GM18505 (cell line): Measurements from ENCODE around the gene GPR176.

Source experiments
- ATAC-seq: cut with Tn5 transposase; IDR thresholded peaks from one replicate; pipeline ENCODE4 v1.9.1; 2021; ENCODE audit not compliant: unreplicated experiment
- POLR2A ChIP-seq: IDR thresholded peaks from 4 replicates; pipeline ENCODE4 v1.6.1; 2011; ENCODE audit warnings: borderline replicate concordance; ENCODE audit not compliant: insufficient read depth, insufficient read length; ENCODE audit errors: extremely low read depth

GPR176 gene

GRCh38 chr15:39869254-39869653 lies 50.8 kb downstream of the GPR176 start:
- no peak for ATAC-seq

GRCh38 chr15:39868396-39868795 lies 51.7 kb downstream of the GPR176 start:
- no peak for ATAC-seq

More at GRCh38 chr15:39869254-39869653, 50.8 kb downstream of the GPR176 start:
- TF ChIP-seq POLR2A, result no peak

GRCh38 chr15:39864116-39864515 lies 56.0 kb downstream of the GPR176 start:
- TF ChIP-seq POLR2A, result no peak

More at GRCh38 chr15:39868396-39868795, 51.7 kb downstream of the GPR176 start:
- no peak for TF ChIP-seq POLR2A

DNA sequence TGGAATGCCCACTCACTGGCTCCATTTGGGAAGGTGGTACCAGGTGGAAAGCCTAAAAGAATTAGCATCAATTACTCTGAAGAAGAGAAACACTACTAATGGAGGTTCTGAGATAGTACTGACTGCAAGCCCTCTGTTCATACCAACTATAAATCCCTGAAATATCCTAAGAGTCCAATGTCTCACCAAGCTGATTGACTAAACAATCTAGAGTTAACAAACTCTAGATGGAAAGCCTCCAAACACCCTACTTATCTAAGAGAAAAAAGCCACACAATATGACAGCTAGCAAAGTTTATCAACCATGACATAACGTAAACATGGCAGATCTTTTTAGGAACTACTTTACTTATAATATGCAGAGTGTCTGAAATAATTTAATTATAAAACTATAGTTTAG lies 59.2 kb downstream of the GPR176 start:
- ATAC-seq, result no peak
- TF ChIP-seq POLR2A, result no peak

More at GRCh38 chr15:39864116-39864515, 56.0 kb downstream of the GPR176 start:
- no peak for ATAC-seq

DNA sequence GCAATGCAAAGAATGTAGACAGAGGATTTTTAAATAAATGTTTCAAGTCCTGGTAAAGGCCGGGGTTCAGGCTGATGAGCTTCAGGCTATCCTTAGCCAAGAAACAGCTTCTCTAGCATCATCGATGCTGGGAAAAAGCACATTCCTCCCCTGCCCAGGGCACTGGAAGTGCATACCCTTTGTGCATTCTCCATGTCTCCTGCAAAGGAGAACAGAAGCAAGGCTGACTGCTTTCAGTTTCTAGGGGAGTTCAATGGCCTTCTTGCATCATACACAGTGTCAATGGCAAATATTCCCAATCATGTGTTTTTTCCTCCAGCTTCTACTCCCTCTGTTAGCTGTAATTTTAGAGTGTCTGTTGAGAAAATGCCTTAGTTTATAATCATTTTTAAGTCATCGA lies 59.9 kb downstream of the GPR176 start:
- TF ChIP-seq POLR2A, result no peak
- no peak for ATAC-seq

- no peak for ATAC-seq
- no peak for TF ChIP-seq POLR2A
Measured at GRCh38 chr15:39859636-39860035, 60.4 kb downstream of the GPR176 start.

GRCh38 chr15:39857132-39857531 lies 62.9 kb downstream of the GPR176 start:
- no peak for ATAC-seq
- TF ChIP-seq POLR2A, result no peak

DNA sequence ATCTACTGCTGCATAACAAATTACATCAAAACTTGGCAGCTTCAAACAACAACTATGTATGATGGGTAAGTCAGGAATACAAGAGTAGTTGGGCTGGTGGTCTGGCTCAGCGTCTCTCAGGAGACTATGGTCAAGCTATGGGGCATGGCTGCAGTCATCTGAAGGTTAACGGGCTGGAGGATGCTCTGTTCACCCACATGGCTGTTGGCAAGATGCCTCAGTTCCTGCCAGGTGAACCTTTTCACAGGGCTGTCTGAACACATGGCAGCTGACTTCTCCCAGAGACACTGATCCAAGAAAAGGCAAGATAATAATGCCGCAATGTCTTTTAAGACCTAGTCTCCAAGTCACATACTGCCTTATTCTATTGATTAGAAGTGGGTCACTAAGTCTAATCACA lies 63.7 kb downstream of the GPR176 start:
- no peak for TF ChIP-seq POLR2A
- ATAC-seq, result no peak

GRCh38 chr15:39855400-39855799 lies 64.7 kb downstream of the GPR176 start:
- no peak for TF ChIP-seq POLR2A
- ATAC-seq, result no peak

- TF ChIP-seq POLR2A, result no peak
- no peak for ATAC-seq
Measured at GRCh38 chr15:39854161-39854560, 65.9 kb downstream of the GPR176 start.

GRCh38 chr15:39852250-39852649 lies 67.8 kb downstream of the GPR176 start:
- ATAC-seq, result no peak

DNA sequence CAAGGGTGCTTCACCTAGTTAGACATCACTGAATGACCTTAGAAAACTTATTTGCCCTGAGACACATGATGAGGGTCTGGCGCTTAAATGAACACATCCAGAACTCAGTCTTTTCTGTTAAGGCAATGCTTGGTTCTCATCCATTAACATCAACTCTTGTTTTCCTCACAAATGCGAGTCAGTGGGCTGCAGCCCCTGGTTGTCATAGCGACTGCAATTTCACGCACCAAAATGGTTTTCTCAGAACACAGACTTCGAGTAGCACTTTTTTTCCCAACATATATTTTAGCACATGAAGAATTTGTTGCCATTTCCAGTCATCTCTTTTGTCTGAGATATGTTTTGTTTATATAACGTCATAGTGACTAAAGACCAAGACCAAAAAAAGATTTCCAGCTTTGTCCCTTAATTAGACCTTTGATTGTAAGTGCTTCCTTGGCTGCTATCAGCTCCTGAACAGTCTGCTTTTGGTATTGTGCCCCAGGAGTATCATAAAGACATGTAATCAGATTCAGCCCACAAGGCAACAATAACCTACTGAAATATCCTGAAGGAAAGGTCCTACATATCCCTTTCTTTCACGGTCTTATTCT lies 68.5 kb downstream of the GPR176 start:
- no peak for TF ChIP-seq POLR2A
- no peak for ATAC-seq

More at GRCh38 chr15:39852250-39852649, 67.8 kb downstream of the GPR176 start:
- no peak for TF ChIP-seq POLR2A

DNA sequence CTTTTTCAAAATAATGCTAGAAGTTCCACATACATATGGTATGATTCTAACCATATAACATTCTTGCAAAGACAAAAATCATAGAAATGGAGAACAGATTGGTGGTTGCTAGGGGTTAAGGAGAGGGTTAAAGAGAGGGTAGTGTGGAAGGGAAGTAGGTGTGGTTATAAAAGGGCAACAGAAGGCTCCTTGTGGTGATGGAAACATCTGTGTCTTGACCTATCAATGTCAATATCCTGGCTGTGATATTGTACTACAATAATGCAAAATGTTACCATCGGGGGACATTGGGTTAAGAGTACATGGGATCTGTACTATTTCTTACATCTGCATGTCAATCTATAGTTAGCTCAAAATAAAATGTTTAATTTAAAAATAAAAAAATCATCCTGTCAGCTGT lies 69.6 kb downstream of the GPR176 start:
- TF ChIP-seq POLR2A, result no peak
- ATAC-seq, result no peak

DNA sequence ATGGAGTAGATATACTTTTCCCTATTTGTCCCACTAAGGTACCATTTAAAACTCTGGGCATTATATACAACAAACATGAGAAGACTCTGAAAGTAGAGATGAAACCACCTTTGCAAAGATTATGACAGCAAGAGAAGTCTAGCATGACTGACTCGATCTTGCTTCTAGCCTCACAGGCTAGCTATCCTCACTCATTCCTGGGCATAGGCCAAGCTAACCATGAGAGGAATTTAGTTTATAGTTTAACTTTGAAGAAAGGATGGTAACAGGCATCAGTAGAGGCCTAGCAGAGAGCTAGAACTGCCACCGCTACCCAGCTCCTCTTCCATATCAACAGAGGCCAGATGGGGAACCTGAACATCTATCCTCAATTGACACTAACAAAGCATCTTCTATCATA lies 74.0 kb downstream of the GPR176 start:
- TF ChIP-seq POLR2A, result no peak
- no peak for ATAC-seq

GRCh38 chr15:39845582-39845981 lies 74.5 kb downstream of the GPR176 start:
- TF ChIP-seq POLR2A, result no peak
- no peak for ATAC-seq
